Measurements from ENCODE around the gene SMAGP. TPM values are rescaled to one million over a fixed set of nuclear protein-coding genes. Genes with fewer than 3 reads are reported as not detected.

SMAGP gene
- total and polyA plus RNA-seq, 2 donors (not counting 3 experiments of a cell fraction or from before 2014, with no cell fraction given), result 21.4 to 26.2 TPM

- H3K27me3 ChIP-seq (ENCODE audit: control insufficient read depth in 2 of 2, insufficient read depth in 2 of 2, low read length in 2 of 2), result no peaks in the 10 kb centered on the region
- intact Hi-C loops (cut with micrococcal nuclease), result no loop called here
- CTCF ChIA-PET, result no interaction called here
These were observed 67.5 kb downstream of the SMAGP start for GRCh38 chr12:51202718-51203117.

More at GRCh38 chr12:51202718-51203117, 67.5 kb downstream of the SMAGP start:
- Histone ChIP-seq H3K27ac (ENCODE audit: insufficient read depth, low read depth, low read length) (no peak overlapping the region), H3K4me3 (replicated peaks in 1 of 3; ENCODE audit: insufficient read depth in 1 of 3, low read depth in 1 of 3, low read length in 3 of 3) (no peak overlapping the region), H3K9me1 (replicated peaks; ENCODE audit: control insufficient read depth, extremely low read depth, insufficient read depth, low read length) (no peaks in the 10 kb centered on the region), H4K20me1 (replicated peaks; ENCODE audit: control insufficient read depth, extremely low read depth, insufficient read depth, low read length) (no peaks in the 10 kb centered on the region), H3K9ac (replicated peaks; ENCODE audit: extremely low read depth, insufficient read depth, low read length) (no peak overlapping the region), H2AFZ (ENCODE audit: low read depth, low read length) (no peak overlapping the region), H3K79me2 (ENCODE audit: control insufficient read depth, insufficient read depth, low read length) (no peaks in the 10 kb centered on the region), H3K4me2 (ENCODE audit: insufficient read depth, low read length) (no peak overlapping the region), H3K36me3 (ENCODE audit: control insufficient read depth in 2 of 2, extremely low read depth in 1 of 2, insufficient read depth in 2 of 2, low read length in 2 of 2) (no peaks in the 10 kb centered on the region), H3K9me3 (replicated peaks; ENCODE audit: control insufficient read depth, insufficient read depth, low read length) (no peaks in the 10 kb centered on the region), H3K4me1 (ENCODE audit: control insufficient read depth, extremely low read depth, insufficient read depth, low read length) (no peaks in the 10 kb centered on the region)
- dilution Hi-C loops (cut with MboI; ENCODE audit: extremely low pct_ligation_motif_present, low sequenced_read_pairs), result no loop called here
- POLR2A ChIA-PET, result no interaction called here
- DNase-seq (ENCODE audit: low read depth, low spot score) (no peak), FAIRE-seq (no peak)
- BruUV-seq (replicated peaks), result no TSS peak
- TF ChIP-seq, protein P1, sequence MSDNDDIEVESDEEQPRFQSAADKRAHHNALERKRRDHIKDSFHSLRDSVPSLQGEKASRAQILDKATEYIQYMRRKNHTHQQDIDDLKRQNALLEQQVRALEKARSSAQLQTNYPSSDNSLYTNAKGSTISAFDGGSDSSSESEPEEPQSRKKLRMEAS (IDR thresholded peaks at IDR 0.05; ENCODE audit: insufficient read depth, insufficient read length), result no peak
- TF ChIP-seq POLR2AphosphoS5 (IDR thresholded peaks at IDR 0.05; ENCODE audit: insufficient read depth, low read depth, low read length) (no peak), MYC (IDR thresholded peaks at IDR 0.05; ENCODE audit: low read depth, low read length) (no peak), JUN (IDR thresholded peaks at IDR 0.05; ENCODE audit: borderline replicate concordance, insufficient read depth, insufficient read length, low read depth) (no peak), GATA2 (IDR thresholded peaks at IDR 0.05; ENCODE audit: insufficient read depth, insufficient read length, low read depth, low read length) (no peak), FOS (IDR thresholded peaks at IDR 0.05; ENCODE audit: borderline replicate concordance, insufficient read depth, low read length) (no peak), EZH2 (IDR thresholded peaks at IDR 0.05; ENCODE audit: borderline replicate concordance, low read depth, low read length, severe bottlenecking) (no peak), POLR2A (IDR thresholded peaks at IDR 0.05; ENCODE audit: low read depth, low read length) (no peak)
- TF ChIP-seq, protein P2, sequence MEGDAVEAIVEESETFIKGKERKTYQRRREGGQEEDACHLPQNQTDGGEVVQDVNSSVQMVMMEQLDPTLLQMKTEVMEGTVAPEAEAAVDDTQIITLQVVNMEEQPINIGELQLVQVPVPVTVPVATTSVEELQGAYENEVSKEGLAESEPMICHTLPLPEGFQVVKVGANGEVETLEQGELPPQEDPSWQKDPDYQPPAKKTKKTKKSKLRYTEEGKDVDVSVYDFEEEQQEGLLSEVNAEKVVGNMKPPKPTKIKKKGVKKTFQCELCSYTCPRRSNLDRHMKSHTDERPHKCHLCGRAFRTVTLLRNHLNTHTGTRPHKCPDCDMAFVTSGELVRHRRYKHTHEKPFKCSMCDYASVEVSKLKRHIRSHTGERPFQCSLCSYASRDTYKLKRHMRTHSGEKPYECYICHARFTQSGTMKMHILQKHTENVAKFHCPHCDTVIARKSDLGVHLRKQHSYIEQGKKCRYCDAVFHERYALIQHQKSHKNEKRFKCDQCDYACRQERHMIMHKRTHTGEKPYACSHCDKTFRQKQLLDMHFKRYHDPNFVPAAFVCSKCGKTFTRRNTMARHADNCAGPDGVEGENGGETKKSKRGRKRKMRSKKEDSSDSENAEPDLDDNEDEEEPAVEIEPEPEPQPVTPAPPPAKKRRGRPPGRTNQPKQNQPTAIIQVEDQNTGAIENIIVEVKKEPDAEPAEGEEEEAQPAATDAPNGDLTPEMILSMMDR (IDR thresholded peaks at IDR 0.05; ENCODE audit: extremely low read depth in 1 of 2, insufficient read depth in 1 of 2, low read depth in 1 of 2, low read length in 2 of 2), result no peak
